GM13977 (cell line): ENCODE measurements around the gene HIPK2.

Source experiments
- DNase-seq: peaks from one replicate; pipeline ENCODE4 v3.0.0; 2012; ENCODE audit warnings: low spot score
- CTCF ChIP-seq: IDR thresholded peaks from 2 replicates; pipeline ENCODE4 v1.5.1; 2012; ENCODE audit warnings: mild to moderate bottlenecking, control low read depth; ENCODE audit not compliant: insufficient read depth; ENCODE audit errors: extremely low read depth, missing control alignments
- in situ Hi-C: fragments of 300-500 bp; cut with MboI; formaldehyde crosslinking; loops from one replicate; pipeline ENCODE4 v1.12.0; 2022; ENCODE audit warnings: low sequenced_read_pairs, low pct_unique_long_range_greater_than_20kb, mixed read lengths, inconsistent platforms; ENCODE audit not compliant: unreplicated experiment

Gene HIPK2

GRCh38 chr7:139534966-139535651 is 242.7 kb downstream of the HIPK2 start:
- DNase-seq, result no peak
- in situ Hi-C loops, result no loop called here
- TF ChIP-seq CTCF, result no peak

GRCh38 chr7:139534096-139534495 is 243.7 kb downstream of the HIPK2 start:
- DNase-seq, result no peak
- no peak for TF ChIP-seq CTCF
- in situ Hi-C loops, result no loop called here

- in situ Hi-C loops, result no loop called here
- no peak for TF ChIP-seq CTCF
- no peak for DNase-seq
Observed at GRCh38 chr7:139532636-139533155, 245.1 kb downstream of the HIPK2 start.

GRCh38 chr7:139531094-139531493 is 246.7 kb downstream of the HIPK2 start:
- in situ Hi-C loops, result no loop called here
- DNase-seq, result no peak
- TF ChIP-seq CTCF, result no peak

GRCh38 chr7:139526578-139527544 is 250.9 kb downstream of the HIPK2 start:
- in situ Hi-C loops, result no loop called here
- TF ChIP-seq CTCF, result no peak
- DNase-seq, result no peak

- in situ Hi-C loops, result no loop called here
- no peak for TF ChIP-seq CTCF
- DNase-seq, result no peak
Observed at GRCh38 chr7:139525750-139526149, 252.0 kb downstream of the HIPK2 start.
